ENCODE measurements around the gene KIF16B.

DNA sequence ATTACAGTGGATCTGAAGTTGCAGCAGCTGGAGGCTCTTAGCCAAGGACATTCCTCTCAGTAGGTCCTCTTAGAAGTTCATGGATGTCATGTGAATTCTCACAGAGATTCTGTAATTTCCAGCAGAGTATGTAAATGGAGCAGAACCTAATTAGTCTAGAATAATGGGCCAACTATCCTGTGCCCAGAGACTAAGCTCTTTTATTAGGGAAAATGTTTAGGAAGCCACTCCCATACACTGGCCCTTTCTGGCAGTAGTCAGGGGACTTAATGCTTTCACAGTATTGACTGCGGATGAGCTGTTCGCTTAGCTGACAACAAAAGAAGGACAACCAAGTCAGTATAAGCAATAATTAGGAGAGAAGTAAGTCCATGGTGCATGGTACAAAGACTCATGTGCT, 43.8 kb upstream of the KIF16B start:
- TF ChIP-seq ZNF404 (tag by site-specific recombination; IDR thresholded peaks at IDR 0.05) (no peak), SCRT1 (tag by site-specific recombination; IDR thresholded peaks at IDR 0.05; ENCODE audit: borderline replicate concordance) (no peak), KLF1 (tag by site-specific recombination; IDR thresholded peaks at IDR 0.05) (no peak), OSR2 (tag by site-specific recombination; IDR thresholded peaks at IDR 0.05) (no peak), ZFP41 (tag by site-specific recombination; IDR thresholded peaks at IDR 0.05; ENCODE audit: borderline replicate concordance) (no peak), TRIM28 (IDR thresholded peaks at IDR 0.05; ENCODE audit: borderline replicate concordance, low read length) (no peak), ZNF530 (tag by site-specific recombination; IDR thresholded peaks at IDR 0.05; ENCODE audit: low read depth) (no peak)
- TF ChIP-seq, protein P1, sequence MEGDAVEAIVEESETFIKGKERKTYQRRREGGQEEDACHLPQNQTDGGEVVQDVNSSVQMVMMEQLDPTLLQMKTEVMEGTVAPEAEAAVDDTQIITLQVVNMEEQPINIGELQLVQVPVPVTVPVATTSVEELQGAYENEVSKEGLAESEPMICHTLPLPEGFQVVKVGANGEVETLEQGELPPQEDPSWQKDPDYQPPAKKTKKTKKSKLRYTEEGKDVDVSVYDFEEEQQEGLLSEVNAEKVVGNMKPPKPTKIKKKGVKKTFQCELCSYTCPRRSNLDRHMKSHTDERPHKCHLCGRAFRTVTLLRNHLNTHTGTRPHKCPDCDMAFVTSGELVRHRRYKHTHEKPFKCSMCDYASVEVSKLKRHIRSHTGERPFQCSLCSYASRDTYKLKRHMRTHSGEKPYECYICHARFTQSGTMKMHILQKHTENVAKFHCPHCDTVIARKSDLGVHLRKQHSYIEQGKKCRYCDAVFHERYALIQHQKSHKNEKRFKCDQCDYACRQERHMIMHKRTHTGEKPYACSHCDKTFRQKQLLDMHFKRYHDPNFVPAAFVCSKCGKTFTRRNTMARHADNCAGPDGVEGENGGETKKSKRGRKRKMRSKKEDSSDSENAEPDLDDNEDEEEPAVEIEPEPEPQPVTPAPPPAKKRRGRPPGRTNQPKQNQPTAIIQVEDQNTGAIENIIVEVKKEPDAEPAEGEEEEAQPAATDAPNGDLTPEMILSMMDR (tag by site-specific recombination; IDR thresholded peaks at IDR 0.05): no peak
- TF ChIP-seq, protein P2, sequence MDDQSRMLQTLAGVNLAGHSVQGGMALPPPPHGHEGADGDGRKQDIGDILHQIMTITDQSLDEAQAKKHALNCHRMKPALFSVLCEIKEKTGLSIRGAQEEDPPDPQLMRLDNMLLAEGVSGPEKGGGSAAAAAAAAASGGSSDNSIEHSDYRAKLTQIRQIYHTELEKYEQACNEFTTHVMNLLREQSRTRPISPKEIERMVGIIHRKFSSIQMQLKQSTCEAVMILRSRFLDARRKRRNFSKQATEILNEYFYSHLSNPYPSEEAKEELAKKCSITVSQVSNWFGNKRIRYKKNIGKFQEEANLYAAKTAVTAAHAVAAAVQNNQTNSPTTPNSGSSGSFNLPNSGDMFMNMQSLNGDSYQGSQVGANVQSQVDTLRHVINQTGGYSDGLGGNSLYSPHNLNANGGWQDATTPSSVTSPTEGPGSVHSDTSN (CRISPR knock-in tag; IDR thresholded peaks at IDR 0.05): no peak
- TF ChIP-seq, protein P3, sequence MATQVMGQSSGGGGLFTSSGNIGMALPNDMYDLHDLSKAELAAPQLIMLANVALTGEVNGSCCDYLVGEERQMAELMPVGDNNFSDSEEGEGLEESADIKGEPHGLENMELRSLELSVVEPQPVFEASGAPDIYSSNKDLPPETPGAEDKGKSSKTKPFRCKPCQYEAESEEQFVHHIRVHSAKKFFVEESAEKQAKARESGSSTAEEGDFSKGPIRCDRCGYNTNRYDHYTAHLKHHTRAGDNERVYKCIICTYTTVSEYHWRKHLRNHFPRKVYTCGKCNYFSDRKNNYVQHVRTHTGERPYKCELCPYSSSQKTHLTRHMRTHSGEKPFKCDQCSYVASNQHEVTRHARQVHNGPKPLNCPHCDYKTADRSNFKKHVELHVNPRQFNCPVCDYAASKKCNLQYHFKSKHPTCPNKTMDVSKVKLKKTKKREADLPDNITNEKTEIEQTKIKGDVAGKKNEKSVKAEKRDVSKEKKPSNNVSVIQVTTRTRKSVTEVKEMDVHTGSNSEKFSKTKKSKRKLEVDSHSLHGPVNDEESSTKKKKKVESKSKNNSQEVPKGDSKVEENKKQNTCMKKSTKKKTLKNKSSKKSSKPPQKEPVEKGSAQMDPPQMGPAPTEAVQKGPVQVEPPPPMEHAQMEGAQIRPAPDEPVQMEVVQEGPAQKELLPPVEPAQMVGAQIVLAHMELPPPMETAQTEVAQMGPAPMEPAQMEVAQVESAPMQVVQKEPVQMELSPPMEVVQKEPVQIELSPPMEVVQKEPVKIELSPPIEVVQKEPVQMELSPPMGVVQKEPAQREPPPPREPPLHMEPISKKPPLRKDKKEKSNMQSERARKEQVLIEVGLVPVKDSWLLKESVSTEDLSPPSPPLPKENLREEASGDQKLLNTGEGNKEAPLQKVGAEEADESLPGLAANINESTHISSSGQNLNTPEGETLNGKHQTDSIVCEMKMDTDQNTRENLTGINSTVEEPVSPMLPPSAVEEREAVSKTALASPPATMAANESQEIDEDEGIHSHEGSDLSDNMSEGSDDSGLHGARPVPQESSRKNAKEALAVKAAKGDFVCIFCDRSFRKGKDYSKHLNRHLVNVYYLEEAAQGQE (tag by site-specific recombination; IDR thresholded peaks at IDR 0.05): no peak

Data from HEK293 (cell line).